Endothelial cell of umbilical vein (primary cell): ENCODE data around the gene PRLR.

Source experiments
- EZH2 ChIP-seq: IDR thresholded peaks from 2 replicates; pipeline ENCODE4 v1.6.1; 2012; ENCODE audit warnings: borderline replicate concordance, low read depth, mild to moderate bottlenecking, moderate library complexity, low read length, inconsistent platforms; ENCODE audit not compliant: severe bottlenecking
- MYC ChIP-seq: IDR thresholded peaks from one replicate; pipeline ENCODE4 v1.6.1; 2011; ENCODE audit warnings: mild to moderate bottlenecking, low read depth, low read length
- POLR2A ChIP-seq: IDR thresholded peaks from 2 replicates; pipeline ENCODE4 v1.6.1; 2012; ENCODE audit warnings: low read depth, mild to moderate bottlenecking, control low read depth, low read length
- POLR2AphosphoS5 ChIP-seq: IDR thresholded peaks from 2 replicates; pipeline ENCODE4 v1.6.1; 2012; ENCODE audit warnings: low read depth, mild to moderate bottlenecking, control low read depth, low read length, moderate library complexity; ENCODE audit not compliant: insufficient read depth
- TF ChIP-seq, protein P1 (sequence below), 2 donors: IDR thresholded peaks; 1 replicate in 1 of 2; 2 replicates in 1 of 2; pipeline ENCODE4 v1.5.1; 2011; ENCODE audit warnings: low read length in 2 of 2, mild to moderate bottlenecking in 2 of 2, moderate library complexity in 2 of 2, control low read depth in 1 of 2, inconsistent platforms in 1 of 2, low read depth in 1 of 2; ENCODE audit not compliant: insufficient read depth in 1 of 2; ENCODE audit errors: extremely low read depth in 1 of 2
- TF ChIP-seq, protein P2 (sequence below): IDR thresholded peaks from 2 replicates; pipeline ENCODE4 v1.6.1; 2011; ENCODE audit not compliant: insufficient read depth, insufficient read length

DNA sequence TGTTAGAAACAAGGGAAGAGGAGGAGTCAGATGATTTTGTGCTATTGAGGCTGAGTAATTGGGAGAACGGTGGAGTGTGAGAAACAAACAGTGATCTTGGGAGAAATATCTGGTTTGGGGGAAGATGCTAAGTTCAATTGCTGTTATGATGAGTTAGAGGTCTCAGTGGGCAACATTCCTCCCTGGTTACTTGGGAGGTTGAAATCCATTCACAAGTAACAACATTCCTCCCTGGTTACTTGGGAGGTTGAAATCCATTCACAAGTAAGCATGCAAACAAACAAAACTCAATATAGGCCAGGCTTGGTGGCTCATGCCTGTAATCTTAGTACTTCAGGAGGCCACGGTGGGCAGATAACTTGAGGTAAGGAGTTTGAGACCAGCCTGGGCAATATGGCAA is 221.3 kb downstream of the PRLR start:
- TF ChIP-seq POLR2A (no peak), EZH2 (no peak), POLR2AphosphoS5 (no peak), MYC (no peak)
- TF ChIP-seq, protein P1, sequence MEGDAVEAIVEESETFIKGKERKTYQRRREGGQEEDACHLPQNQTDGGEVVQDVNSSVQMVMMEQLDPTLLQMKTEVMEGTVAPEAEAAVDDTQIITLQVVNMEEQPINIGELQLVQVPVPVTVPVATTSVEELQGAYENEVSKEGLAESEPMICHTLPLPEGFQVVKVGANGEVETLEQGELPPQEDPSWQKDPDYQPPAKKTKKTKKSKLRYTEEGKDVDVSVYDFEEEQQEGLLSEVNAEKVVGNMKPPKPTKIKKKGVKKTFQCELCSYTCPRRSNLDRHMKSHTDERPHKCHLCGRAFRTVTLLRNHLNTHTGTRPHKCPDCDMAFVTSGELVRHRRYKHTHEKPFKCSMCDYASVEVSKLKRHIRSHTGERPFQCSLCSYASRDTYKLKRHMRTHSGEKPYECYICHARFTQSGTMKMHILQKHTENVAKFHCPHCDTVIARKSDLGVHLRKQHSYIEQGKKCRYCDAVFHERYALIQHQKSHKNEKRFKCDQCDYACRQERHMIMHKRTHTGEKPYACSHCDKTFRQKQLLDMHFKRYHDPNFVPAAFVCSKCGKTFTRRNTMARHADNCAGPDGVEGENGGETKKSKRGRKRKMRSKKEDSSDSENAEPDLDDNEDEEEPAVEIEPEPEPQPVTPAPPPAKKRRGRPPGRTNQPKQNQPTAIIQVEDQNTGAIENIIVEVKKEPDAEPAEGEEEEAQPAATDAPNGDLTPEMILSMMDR (IDR thresholded peaks at IDR 0.05; ENCODE audit: extremely low read depth in 1 of 2, insufficient read depth in 1 of 2, low read depth in 1 of 2, low read length in 2 of 2): no peak
- TF ChIP-seq, protein P2, sequence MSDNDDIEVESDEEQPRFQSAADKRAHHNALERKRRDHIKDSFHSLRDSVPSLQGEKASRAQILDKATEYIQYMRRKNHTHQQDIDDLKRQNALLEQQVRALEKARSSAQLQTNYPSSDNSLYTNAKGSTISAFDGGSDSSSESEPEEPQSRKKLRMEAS: no peak
